Measurements from ENCODE around the gene CAPN10.

Gene CAPN10

DNA sequence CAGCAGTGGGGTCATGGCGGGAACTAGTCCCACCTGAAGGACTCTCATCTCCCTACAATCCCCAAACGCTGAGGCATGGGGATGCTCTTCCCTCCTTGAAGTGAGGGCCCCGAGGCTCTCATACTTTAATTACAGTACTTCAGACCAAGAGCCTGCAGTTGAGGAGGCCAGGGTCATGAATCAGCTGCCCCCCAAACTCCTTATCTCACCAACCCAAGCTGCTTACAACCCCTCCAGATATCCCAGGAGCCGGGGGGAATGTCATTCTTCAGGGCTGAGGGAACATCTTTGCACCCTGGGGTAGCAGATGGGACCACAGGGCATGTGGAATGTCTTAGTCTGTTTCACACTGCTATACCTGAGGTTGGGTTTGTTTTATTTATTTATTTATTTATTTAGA is 2.8 kb upstream of the CAPN10 start:
- Histone ChIP-seq H3K27ac (replicated peaks) (peak overlapping the region; percentile 43), H3K4me3 (replicated peaks; ENCODE audit: insufficient read depth, low read length) (no peak overlapping the region), H3K27me3 (ENCODE audit: insufficient read depth, poor library complexity, severe bottlenecking) (no peaks in the 10 kb centered on the region)
- no peak for TF ChIP-seq POLR2AphosphoS5 (IDR thresholded peaks at IDR 0.05; ENCODE audit: low read depth)
- TF ChIP-seq REST (IDR thresholded peaks at IDR 0.05; ENCODE audit: insufficient replicate concordance, low read depth) = no peak
- TF ChIP-seq GABPA (IDR thresholded peaks at IDR 0.05; ENCODE audit: low read depth) = no peak
- no peak for TF ChIP-seq SPI1 (IDR thresholded peaks at IDR 0.05; ENCODE audit: borderline replicate concordance, low read depth)
- TF ChIP-seq, protein P1, sequence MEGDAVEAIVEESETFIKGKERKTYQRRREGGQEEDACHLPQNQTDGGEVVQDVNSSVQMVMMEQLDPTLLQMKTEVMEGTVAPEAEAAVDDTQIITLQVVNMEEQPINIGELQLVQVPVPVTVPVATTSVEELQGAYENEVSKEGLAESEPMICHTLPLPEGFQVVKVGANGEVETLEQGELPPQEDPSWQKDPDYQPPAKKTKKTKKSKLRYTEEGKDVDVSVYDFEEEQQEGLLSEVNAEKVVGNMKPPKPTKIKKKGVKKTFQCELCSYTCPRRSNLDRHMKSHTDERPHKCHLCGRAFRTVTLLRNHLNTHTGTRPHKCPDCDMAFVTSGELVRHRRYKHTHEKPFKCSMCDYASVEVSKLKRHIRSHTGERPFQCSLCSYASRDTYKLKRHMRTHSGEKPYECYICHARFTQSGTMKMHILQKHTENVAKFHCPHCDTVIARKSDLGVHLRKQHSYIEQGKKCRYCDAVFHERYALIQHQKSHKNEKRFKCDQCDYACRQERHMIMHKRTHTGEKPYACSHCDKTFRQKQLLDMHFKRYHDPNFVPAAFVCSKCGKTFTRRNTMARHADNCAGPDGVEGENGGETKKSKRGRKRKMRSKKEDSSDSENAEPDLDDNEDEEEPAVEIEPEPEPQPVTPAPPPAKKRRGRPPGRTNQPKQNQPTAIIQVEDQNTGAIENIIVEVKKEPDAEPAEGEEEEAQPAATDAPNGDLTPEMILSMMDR (IDR thresholded peaks at IDR 0.05; ENCODE audit: insufficient read depth, low read length) = no peak
- no peak for DNase-seq (ENCODE audit: low read depth in 1 of 2, low spot score in 1 of 2)

- peak; percentile 91 to 94 for DNase-seq (ENCODE audit: low read depth in 1 of 2, low spot score in 1 of 2)
- Histone ChIP-seq H3K27me3 (ENCODE audit: insufficient read depth, poor library complexity, severe bottlenecking) (no peaks in the 10 kb centered on the region), H3K4me3 (replicated peaks; ENCODE audit: insufficient read depth, low read length) (no peak overlapping the region), H3K27ac (replicated peaks) (peak overlapping the region; percentile 43)
- peak; percentile 73 for TF ChIP-seq POLR2AphosphoS5 (IDR thresholded peaks at IDR 0.05; ENCODE audit: low read depth)
- TF ChIP-seq, protein P1 (IDR thresholded peaks at IDR 0.05; ENCODE audit: insufficient read depth, low read length) = no peak
- peak; percentile 34; the same call in 1 of the 2 replicates for TF ChIP-seq SPI1 (IDR thresholded peaks at IDR 0.05; ENCODE audit: borderline replicate concordance, low read depth)
- no peak for TF ChIP-seq GABPA (IDR thresholded peaks at IDR 0.05; ENCODE audit: low read depth)
Measured at GRCh38 chr2:240584486-240585031, 2.0 kb upstream of the CAPN10 start.

GRCh38 chr2:240585101-240585500 is 1.4 kb upstream of the CAPN10 start:
- Histone ChIP-seq H3K27me3 (ENCODE audit: insufficient read depth, poor library complexity, severe bottlenecking) (no peaks in the 10 kb centered on the region), H3K4me3 (replicated peaks; ENCODE audit: insufficient read depth, low read length) (peak overlapping the region; percentile 84), H3K27ac (replicated peaks) (no peak overlapping the region)
- TF ChIP-seq SPI1 (IDR thresholded peaks at IDR 0.05; ENCODE audit: borderline replicate concordance, low read depth) (no peak), REST (IDR thresholded peaks at IDR 0.05; ENCODE audit: insufficient replicate concordance, low read depth) (no peak), POLR2AphosphoS5 (IDR thresholded peaks at IDR 0.05; ENCODE audit: low read depth) (no peak), GABPA (IDR thresholded peaks at IDR 0.05; ENCODE audit: low read depth) (no peak)
- TF ChIP-seq, protein P1 (IDR thresholded peaks at IDR 0.05; ENCODE audit: insufficient read depth, low read length) = no peak
- DNase-seq (ENCODE audit: low read depth in 1 of 2, low spot score in 1 of 2) = no peak

All from HL-60 (cell line).